HEK293 (cell line): ENCODE results near the gene VAT1L.

ENCODE experiments used
- CTCF ChIA-PET: fragments of 350-600 bp; formaldehyde crosslinking; extraction: SDS; loops from one replicate; lab custom pipeline; 2021; ENCODE audit warnings: antibody characterized with exemption; lab: Yijun Ruan, JAX
- POLR2A ChIA-PET: fragments of 300-600 bp; formaldehyde crosslinking; extraction: SDS; loops from one replicate; lab custom pipeline; 2020; ENCODE audit warnings: antibody characterized with exemption, inconsistent platforms; lab: Yijun Ruan, JAX
- H3K27ac ChIP-seq: fragments of 200-500 bp; sonication (Bioruptor generic); 2 replicates; pipeline ENCODE4 v1.5.1; 2014; ENCODE audit warnings: low read depth, low read length, control low read depth, inconsistent platforms; ENCODE audit errors: extremely low read depth
- H3K36me3 ChIP-seq, 2 experiments: fragments of 200-500 bp in 1 of 2; sonication (Bioruptor generic) in 1 of 2; 1 replicate in 1 of 2; 2 replicates in 1 of 2; pipeline ENCODE4 v1.5.1; 2014 to 2017; ENCODE audit warnings: inconsistent platforms in 2 of 2, low read length in 2 of 2; ENCODE audit not compliant: control insufficient read depth in 2 of 2, insufficient read depth in 1 of 2
- H3K4me1 ChIP-seq: fragments of 200-500 bp; sonication (Bioruptor generic); 2 replicates; pipeline ENCODE4 v1.5.1; 2014; ENCODE audit warnings: mild to moderate bottlenecking, low read length, inconsistent platforms; ENCODE audit not compliant: control insufficient read depth, insufficient read depth
- H3K4me3 ChIP-seq: 2 replicates; pipeline ENCODE4 v1.5.1; 2011; ENCODE audit warnings: low read depth, mild to moderate bottlenecking, control low read depth, low read length, moderate library complexity
- H3K9me3 ChIP-seq: fragments of 200-500 bp; sonication (Bioruptor generic); 2 replicates; pipeline ENCODE4 v1.5.1; 2014; ENCODE audit warnings: low read depth, low read length, inconsistent platforms; ENCODE audit not compliant: control insufficient read depth, insufficient read depth
- AEBP2 ChIP-seq: fragments of 450-650 bp; formaldehyde crosslinking; IDR thresholded peaks from 2 replicates; pipeline ENCODE4 v1.5.1; 2016; ENCODE audit warnings: missing biosample characterization, missing genetic modification characterization, borderline replicate concordance
- GLI4 ChIP-seq: fragments of 450-650 bp; formaldehyde crosslinking; IDR thresholded peaks from 2 replicates; pipeline ENCODE4 v1.5.1; 2016; ENCODE audit warnings: missing biosample characterization, missing genetic modification characterization
- PBX3 ChIP-seq: sonication (generic); formaldehyde crosslinking; IDR thresholded peaks from 2 replicates; pipeline ENCODE4 v1.8.1; 2022; ENCODE audit warnings: mild to moderate bottlenecking, moderate library complexity, missing genetic modification reagents
- SCRT2 ChIP-seq: fragments of 450-650 bp; formaldehyde crosslinking; IDR thresholded peaks from 2 replicates; pipeline ENCODE4 v1.5.1; 2016; ENCODE audit warnings: missing biosample characterization, missing genetic modification characterization
- ZBTB10 ChIP-seq: fragments of 450-650 bp; formaldehyde crosslinking; IDR thresholded peaks from 2 replicates; pipeline ENCODE4 v1.5.1; 2016; ENCODE audit warnings: missing biosample characterization, missing genetic modification characterization
- ZBTB7A ChIP-seq: fragments of 450-650 bp; formaldehyde crosslinking; IDR thresholded peaks from 2 replicates; pipeline ENCODE4 v1.5.1; 2016; ENCODE audit warnings: low read depth, missing biosample characterization, missing genetic modification characterization
- ZNF16 ChIP-seq: fragments of 450-650 bp; formaldehyde crosslinking; IDR thresholded peaks from 2 replicates; pipeline ENCODE4 v1.5.1; 2016; ENCODE audit warnings: low read depth, missing biosample characterization, missing genetic modification characterization
- ZNF2 ChIP-seq: fragments of 450-650 bp; formaldehyde crosslinking; IDR thresholded peaks from 2 replicates; pipeline ENCODE4 v1.5.1; 2016; ENCODE audit warnings: missing biosample characterization, missing genetic modification characterization
- ZNF548 ChIP-seq: fragments of 450-650 bp; formaldehyde crosslinking; IDR thresholded peaks from 2 replicates; pipeline ENCODE4 v1.5.1; 2016; ENCODE audit warnings: missing biosample characterization, missing genetic modification characterization
- ZNF600 ChIP-seq: fragments of 450-650 bp; formaldehyde crosslinking; IDR thresholded peaks from 2 replicates; pipeline ENCODE4 v1.5.1; 2016; ENCODE audit warnings: missing biosample characterization, missing genetic modification characterization
- ZNF677 ChIP-seq: fragments of 450-650 bp; IDR thresholded peaks from 2 replicates; pipeline ENCODE4 v1.5.0; 2018; ENCODE audit warnings: missing biosample characterization, mild to moderate bottlenecking, missing genetic modification characterization, moderate library complexity
- ZNF701 ChIP-seq: fragments of 450-650 bp; formaldehyde crosslinking; IDR thresholded peaks from 2 replicates; pipeline ENCODE4 v1.5.1; 2016; ENCODE audit warnings: missing biosample characterization, missing genetic modification characterization
- TF ChIP-seq, protein P1 (sequence below): fragments of 450-650 bp; formaldehyde crosslinking; IDR thresholded peaks from 2 replicates; pipeline ENCODE4 v1.5.1; 2016; ENCODE audit warnings: missing biosample characterization, missing genetic modification characterization
- TF ChIP-seq, protein P2 (sequence below): fragments of 450-650 bp; formaldehyde crosslinking; IDR thresholded peaks from 2 replicates; pipeline ENCODE4 v1.5.1; 2016; ENCODE audit warnings: missing biosample characterization, missing genetic modification characterization
- TF ChIP-seq, protein P3 (sequence below): fragments of 450-650 bp; formaldehyde crosslinking; IDR thresholded peaks from 2 replicates; pipeline ENCODE4 v1.5.1; 2016; ENCODE audit warnings: missing biosample characterization, missing genetic modification characterization, borderline replicate concordance

Gene VAT1L

DNA sequence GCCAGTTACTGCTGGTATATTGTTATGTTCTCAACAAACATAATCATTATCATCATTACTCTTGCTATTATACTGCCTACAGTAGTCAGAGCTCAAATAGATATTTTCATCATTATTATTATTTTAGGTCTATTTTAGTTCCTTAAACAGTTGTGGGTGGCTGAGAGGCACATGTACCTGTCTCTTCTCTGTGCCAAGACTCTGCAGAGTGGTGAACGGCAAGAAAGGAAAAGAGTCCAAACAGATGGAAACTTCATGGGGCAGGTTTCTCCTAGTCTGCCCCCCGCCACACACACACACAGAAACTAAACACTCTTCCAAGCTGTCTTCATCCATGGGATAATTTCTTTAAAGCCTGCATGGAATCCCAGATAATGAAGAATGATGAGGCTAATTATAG is 156.3 kb downstream of the VAT1L start (continued):
- TF ChIP-seq, protein P1, sequence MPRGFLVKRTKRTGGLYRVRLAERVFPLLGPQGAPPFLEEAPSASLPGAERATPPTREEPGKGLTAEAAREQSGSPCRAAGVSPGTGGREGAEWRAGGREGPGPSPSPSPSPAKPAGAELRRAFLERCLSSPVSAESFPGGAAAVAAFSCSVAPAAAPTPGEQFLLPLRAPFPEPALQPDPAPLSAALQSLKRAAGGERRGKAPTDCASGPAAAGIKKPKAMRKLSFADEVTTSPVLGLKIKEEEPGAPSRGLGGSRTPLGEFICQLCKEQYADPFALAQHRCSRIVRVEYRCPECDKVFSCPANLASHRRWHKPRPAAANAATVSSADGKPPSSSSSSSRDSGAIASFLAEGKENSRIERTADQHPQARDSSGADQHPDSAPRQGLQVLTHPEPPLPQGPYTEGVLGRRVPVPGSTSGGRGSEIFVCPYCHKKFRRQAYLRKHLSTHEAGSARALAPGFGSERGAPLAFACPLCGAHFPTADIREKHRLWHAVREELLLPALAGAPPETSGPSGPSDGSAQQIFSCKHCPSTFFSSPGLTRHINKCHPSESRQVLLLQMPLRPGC (tag by site-specific recombination): no peak
- no peak for TF ChIP-seq ZNF600 (tag by site-specific recombination)
- no peak for TF ChIP-seq AEBP2
- TF ChIP-seq, all 188 proteins: peak for 0

DNA sequence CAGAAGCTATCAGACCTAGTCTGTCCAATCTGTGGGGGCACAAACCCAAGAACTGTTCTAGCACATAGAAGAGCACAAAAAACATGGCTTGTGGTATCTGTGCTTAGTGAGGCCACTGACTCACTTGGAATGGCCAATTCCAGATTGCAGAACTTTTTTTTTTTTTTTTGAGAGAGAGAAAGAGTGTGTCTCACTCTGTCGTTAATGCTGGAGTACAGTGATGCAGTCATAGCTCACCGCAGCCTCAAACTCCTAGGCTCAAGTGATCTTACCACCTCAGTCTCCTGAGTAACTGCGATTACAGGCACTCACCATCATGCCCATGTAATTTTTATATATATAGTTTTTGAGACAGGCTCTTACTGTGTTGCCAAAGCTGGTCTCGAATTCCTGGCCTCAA is 156.8 kb downstream of the VAT1L start:
- POLR2A ChIA-PET: no interaction called here
- TF ChIP-seq PBX3 (CRISPR knock-in tag): no peak
- TF ChIP-seq ZNF701 (tag by site-specific recombination): no peak
- TF ChIP-seq ZNF2 (tag by site-specific recombination): no peak
- no peak for TF ChIP-seq ZNF16 (tag by site-specific recombination)
- no peak for TF ChIP-seq ZBTB7A (tag by site-specific recombination)
- TF ChIP-seq ZNF548 (tag by site-specific recombination): no peak
- TF ChIP-seq ZBTB10 (tag by site-specific recombination): no peak
- TF ChIP-seq ZNF677 (tag by site-specific recombination): no peak
- TF ChIP-seq GLI4 (tag by site-specific recombination): no peak
- TF ChIP-seq, protein P2, sequence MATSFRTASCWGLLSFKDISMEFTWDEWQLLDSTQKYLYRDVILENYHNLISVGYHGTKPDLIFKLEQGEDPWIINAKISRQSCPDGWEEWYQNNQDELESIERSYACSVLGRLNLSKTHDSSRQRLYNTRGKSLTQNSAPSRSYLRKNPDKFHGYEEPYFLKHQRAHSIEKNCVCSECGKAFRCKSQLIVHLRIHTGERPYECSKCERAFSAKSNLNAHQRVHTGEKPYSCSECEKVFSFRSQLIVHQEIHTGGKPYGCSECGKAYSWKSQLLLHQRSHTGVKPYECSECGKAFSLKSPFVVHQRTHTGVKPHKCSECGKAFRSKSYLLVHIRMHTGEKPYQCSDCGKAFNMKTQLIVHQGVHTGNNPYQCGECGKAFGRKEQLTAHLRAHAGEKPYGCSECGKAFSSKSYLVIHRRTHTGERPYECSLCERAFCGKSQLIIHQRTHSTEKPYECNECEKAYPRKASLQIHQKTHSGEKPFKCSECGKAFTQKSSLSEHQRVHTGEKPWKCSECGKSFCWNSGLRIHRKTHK: no peak
- TF ChIP-seq SCRT2 (tag by site-specific recombination): no peak
- TF ChIP-seq, protein P3, sequence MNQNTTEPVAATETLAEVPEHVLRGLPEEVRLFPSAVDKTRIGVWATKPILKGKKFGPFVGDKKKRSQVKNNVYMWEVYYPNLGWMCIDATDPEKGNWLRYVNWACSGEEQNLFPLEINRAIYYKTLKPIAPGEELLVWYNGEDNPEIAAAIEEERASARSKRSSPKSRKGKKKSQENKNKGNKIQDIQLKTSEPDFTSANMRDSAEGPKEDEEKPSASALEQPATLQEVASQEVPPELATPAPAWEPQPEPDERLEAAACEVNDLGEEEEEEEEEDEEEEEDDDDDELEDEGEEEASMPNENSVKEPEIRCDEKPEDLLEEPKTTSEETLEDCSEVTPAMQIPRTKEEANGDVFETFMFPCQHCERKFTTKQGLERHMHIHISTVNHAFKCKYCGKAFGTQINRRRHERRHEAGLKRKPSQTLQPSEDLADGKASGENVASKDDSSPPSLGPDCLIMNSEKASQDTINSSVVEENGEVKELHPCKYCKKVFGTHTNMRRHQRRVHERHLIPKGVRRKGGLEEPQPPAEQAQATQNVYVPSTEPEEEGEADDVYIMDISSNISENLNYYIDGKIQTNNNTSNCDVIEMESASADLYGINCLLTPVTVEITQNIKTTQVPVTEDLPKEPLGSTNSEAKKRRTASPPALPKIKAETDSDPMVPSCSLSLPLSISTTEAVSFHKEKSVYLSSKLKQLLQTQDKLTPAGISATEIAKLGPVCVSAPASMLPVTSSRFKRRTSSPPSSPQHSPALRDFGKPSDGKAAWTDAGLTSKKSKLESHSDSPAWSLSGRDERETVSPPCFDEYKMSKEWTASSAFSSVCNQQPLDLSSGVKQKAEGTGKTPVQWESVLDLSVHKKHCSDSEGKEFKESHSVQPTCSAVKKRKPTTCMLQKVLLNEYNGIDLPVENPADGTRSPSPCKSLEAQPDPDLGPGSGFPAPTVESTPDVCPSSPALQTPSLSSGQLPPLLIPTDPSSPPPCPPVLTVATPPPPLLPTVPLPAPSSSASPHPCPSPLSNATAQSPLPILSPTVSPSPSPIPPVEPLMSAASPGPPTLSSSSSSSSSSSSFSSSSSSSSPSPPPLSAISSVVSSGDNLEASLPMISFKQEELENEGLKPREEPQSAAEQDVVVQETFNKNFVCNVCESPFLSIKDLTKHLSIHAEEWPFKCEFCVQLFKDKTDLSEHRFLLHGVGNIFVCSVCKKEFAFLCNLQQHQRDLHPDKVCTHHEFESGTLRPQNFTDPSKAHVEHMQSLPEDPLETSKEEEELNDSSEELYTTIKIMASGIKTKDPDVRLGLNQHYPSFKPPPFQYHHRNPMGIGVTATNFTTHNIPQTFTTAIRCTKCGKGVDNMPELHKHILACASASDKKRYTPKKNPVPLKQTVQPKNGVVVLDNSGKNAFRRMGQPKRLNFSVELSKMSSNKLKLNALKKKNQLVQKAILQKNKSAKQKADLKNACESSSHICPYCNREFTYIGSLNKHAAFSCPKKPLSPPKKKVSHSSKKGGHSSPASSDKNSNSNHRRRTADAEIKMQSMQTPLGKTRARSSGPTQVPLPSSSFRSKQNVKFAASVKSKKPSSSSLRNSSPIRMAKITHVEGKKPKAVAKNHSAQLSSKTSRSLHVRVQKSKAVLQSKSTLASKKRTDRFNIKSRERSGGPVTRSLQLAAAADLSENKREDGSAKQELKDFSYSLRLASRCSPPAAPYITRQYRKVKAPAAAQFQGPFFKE (tag by site-specific recombination): no peak
- TF ChIP-seq, all 188 proteins: peak for 0
- CTCF ChIA-PET: interaction anchor here (0.7 kb wide), 1 partner anchor 9 kb away, joined by 4 read pairs; no protein-coding TSS in a partner anchor
- H3K36me3 ChIP-seq: no peaks in the 10 kb centered on the region
- H3K4me1 ChIP-seq: 0 out of 2 replicates have a peak, but pooled peaks cover 4% of the 10 kb centered on the region
- no peak overlapping the region for H3K4me3 ChIP-seq
- no peak overlapping the region for H3K27ac ChIP-seq
- H3K9me3 ChIP-seq: no peaks in the 10 kb centered on the region
